Ovary (tissue), 3 donors: ENCODE results near the gene CENPS.

Source experiments
- CTCF ChIP-seq, 3 donors: fragments of 450-650 bp in 2 of 3; fragments of 200-600 bp in 1 of 3; IDR thresholded peaks; one replicate each; pipeline versions ENCODE4 v1.5.1 to v1.8.0; 2016 to 2022; ENCODE audit warnings: antibody characterized with exemption in 3 of 3, mild to moderate bottlenecking in 1 of 3
- EP300 ChIP-seq: sonication (generic); formaldehyde crosslinking; IDR thresholded peaks from one replicate; pipeline ENCODE4 v1.6.1; 2017; ENCODE audit warnings: antibody characterized with exemption
- POLR2A ChIP-seq: fragments of 450-650 bp; IDR thresholded peaks from one replicate; pipeline ENCODE4 v1.6.1; 2017; ENCODE audit warnings: antibody characterized with exemption, mild to moderate bottlenecking, moderate library complexity
- donor health status: DM: no; HTN: no; CAD: no.

- TF ChIP-seq CTCF (IDR thresholded peaks at IDR 0.05) = no peak
- no peak for TF ChIP-seq EP300
- no peak for TF ChIP-seq POLR2A
Measured at GRCh38 chr1:10400013-10400412, 30.2 kb upstream of the CENPS start.
